ENCODE data around the gene REXO4. TPM values are rescaled to one million over a fixed set of nuclear protein-coding genes. Genes with fewer than 3 reads are reported as not detected.

Gene REXO4
- total RNA-seq, 1 experiment from 2014 or later = 38.6 TPM

- TF ChIP-seq ZNF532 (CRISPR knock-in tag; IDR thresholded peaks at IDR 0.05; ENCODE audit: borderline replicate concordance) (no peak), RELA (CRISPR knock-in tag; IDR thresholded peaks at IDR 0.05; ENCODE audit: borderline replicate concordance) (no peak), PRRX2 (CRISPR knock-in tag; IDR thresholded peaks at IDR 0.05) (no peak)
Observed at GRCh38 chr9:133367778-133368177, 50.0 kb downstream of the REXO4 start (continued).

- 0 out of 2 replicates have a peak, but pooled peaks cover 2% of the 10 kb centered on the region for H3K4me1 Mint-ChIP-seq
- peaks cover 61% of the 10 kb centered on the region for H3K36me3 Mint-ChIP-seq
- H3K27me3 Mint-ChIP-seq (ENCODE audit: low read depth) = no peaks in the 10 kb centered on the region
- H3K27ac Mint-ChIP-seq = no peak overlapping the region
- H3K4me3 Mint-ChIP-seq = no peak overlapping the region
- ChIA-PET CTCF (interaction anchor here (1.0 to 2.5 kb wide), 3 partner anchors 11 to 33 kb away, joined by 3 to 7 read pairs (median 6); partner anchors contain the start of genes SURF1 and SURF2), POLR2A (no interaction called here)
- ATAC-seq (no peak), DNase-seq (ENCODE audit: low spot score) (no peak)
- H3K9me3 Mint-ChIP-seq = no peaks in the 10 kb centered on the region
- no peak for TF ChIP-seq NR1H2 (CRISPR knock-in tag; IDR thresholded peaks at IDR 0.05)
- no peak for TF ChIP-seq RORB (CRISPR knock-in tag; IDR thresholded peaks at IDR 0.05)
- no peak for TF ChIP-seq ATF1 (CRISPR knock-in tag; IDR thresholded peaks at IDR 0.05)
- TF ChIP-seq ZNF219 (CRISPR knock-in tag; IDR thresholded peaks at IDR 0.05; ENCODE audit: borderline replicate concordance) = no peak
- no peak for TF ChIP-seq RELA (CRISPR knock-in tag; IDR thresholded peaks at IDR 0.05; ENCODE audit: borderline replicate concordance)
- TF ChIP-seq JAZF1 (CRISPR knock-in tag; IDR thresholded peaks at IDR 0.05) = no peak
- TF ChIP-seq USF1 (CRISPR knock-in tag; IDR thresholded peaks at IDR 0.05) = no peak
- TF ChIP-seq ZNF263 (CRISPR knock-in tag; IDR thresholded peaks at IDR 0.05; ENCODE audit: low read depth) = no peak
- no peak for TF ChIP-seq MYBL2 (CRISPR knock-in tag; IDR thresholded peaks at IDR 0.05)
- TF ChIP-seq ZNF232 (CRISPR knock-in tag; IDR thresholded peaks at IDR 0.05) = no peak
- TF ChIP-seq NFATC4 (CRISPR knock-in tag; IDR thresholded peaks at IDR 0.05) = no peak
- TF ChIP-seq SP1 (CRISPR knock-in tag; conservative IDR thresholded peaks at IDR 0.05) = no peak
- TF ChIP-seq MAX (CRISPR knock-in tag; IDR thresholded peaks at IDR 0.05) = no peak
- no peak for TF ChIP-seq FOXK1 (CRISPR knock-in tag; IDR thresholded peaks at IDR 0.05)
- no peak for TF ChIP-seq CBFB (CRISPR knock-in tag; IDR thresholded peaks at IDR 0.05; ENCODE audit: low read depth)
- no peak for TF ChIP-seq FOXJ3 (CRISPR knock-in tag; IDR thresholded peaks at IDR 0.05; ENCODE audit: borderline replicate concordance)
Observed at GRCh38 chr9:133367221-133367620, 50.6 kb downstream of the REXO4 start.

- ChIA-PET POLR2A (no interaction called here), CTCF (interaction anchor here (0.9 to 2.5 kb wide), 4 partner anchors 10 to 120 kb away, joined by 3 to 7 read pairs (median 4); partner anchors contain the start of genes SURF1 and SURF2)
- no peak for DNase-seq (ENCODE audit: low spot score)
- H3K36me3 Mint-ChIP-seq = peaks cover 64% of the 10 kb centered on the region
- H3K4me1 Mint-ChIP-seq = 0 out of 2 replicates have a peak, but pooled peaks cover under 1% of the 10 kb centered on the region
- no peaks in the 10 kb centered on the region for H3K9me3 Mint-ChIP-seq
- no peak overlapping the region for H3K27ac Mint-ChIP-seq
- no peak for TF ChIP-seq TP53 (CRISPR knock-in tag; IDR thresholded peaks at IDR 0.05)
- no peak for TF ChIP-seq USF1 (CRISPR knock-in tag; IDR thresholded peaks at IDR 0.05)
- TF ChIP-seq ATF6 (CRISPR knock-in tag; IDR thresholded peaks at IDR 0.05) = no peak
- no peak for TF ChIP-seq HMGXB4 (CRISPR knock-in tag; IDR thresholded peaks at IDR 0.05)
- no peak for TF ChIP-seq EMX1 (CRISPR knock-in tag; IDR thresholded peaks at IDR 0.05)
- TF ChIP-seq JUN (CRISPR knock-in tag; IDR thresholded peaks at IDR 0.05) = no peak
- no peak overlapping the region for H3K4me3 Mint-ChIP-seq
- H3K27me3 Mint-ChIP-seq (ENCODE audit: low read depth) = no peaks in the 10 kb centered on the region
- ATAC-seq = no peak
Observed at GRCh38 chr9:133366435-133366834, 51.4 kb downstream of the REXO4 start.
